Stimulated activated naive CD8-positive, alpha-beta T cell treated with anti-CD3 and anti-CD28 coated beads, Interleukin-15, Interleukin-2, amounts not matched to agents 100 U/mL and 50 U/mL, for 24 hours (primary cell): ENCODE data around the gene PHACTR1.

ENCODE experiments used
- ATAC-seq: fragments of 150-1000 bp; cut with Tn5 transposase; one replicate; pipeline ENCODE4 v1.10.0; 2021
- DNase-seq: peaks from one replicate; pipeline ENCODE4 v3.0.0; 2021

Gene PHACTR1

DNA sequence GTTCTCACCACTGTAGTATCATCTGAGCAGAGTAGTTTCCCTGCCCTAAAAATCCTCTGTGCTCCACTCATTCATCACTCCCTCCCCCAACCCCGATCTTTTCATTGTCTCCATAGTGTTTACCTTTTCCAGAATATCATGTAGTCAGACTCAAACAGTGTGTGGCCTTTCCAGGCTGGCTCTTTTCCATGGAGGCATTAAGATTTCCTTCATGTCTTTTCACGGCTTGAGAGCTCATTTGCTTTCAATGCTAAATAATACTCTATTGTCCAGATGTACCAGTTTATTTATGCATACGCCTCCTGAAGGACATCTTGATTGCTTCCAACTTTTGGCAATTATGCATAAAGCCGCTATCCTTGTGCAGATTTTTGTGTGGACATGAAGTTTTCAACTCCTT, 235.8 kb downstream of the PHACTR1 start:
- no peak for DNase-seq
- no peak for ATAC-seq

GRCh38 chr6:12955956-12956355, 239.4 kb downstream of the PHACTR1 start:
- DNase-seq (no peak), ATAC-seq (no peak)

DNA sequence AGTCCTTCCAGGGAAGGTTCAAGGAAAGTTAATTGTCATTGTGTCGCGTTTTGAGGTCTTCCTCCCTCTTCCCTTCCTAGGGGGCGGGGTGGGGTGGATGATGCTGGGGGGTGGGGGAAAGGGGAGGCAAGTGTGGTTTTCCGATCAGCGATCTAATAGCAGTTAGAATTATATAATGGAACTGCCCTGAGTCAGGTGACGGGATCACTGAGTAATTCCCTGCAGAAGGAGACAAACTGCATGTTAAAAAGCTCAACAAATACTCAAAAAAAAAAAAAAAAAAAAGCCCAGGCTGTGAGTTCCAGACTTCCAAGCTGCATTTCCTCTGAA, 240.4 kb downstream of the PHACTR1 start:
- no peak for ATAC-seq
- DNase-seq: no peak

GRCh38 chr6:12957321-12958051, 240.9 kb downstream of the PHACTR1 start:
- ATAC-seq: peak; percentile 63
- peak; percentile 14 for DNase-seq

GRCh38 chr6:12958052-12958706, 241.6 kb downstream of the PHACTR1 start:
- ATAC-seq (no peak), DNase-seq (no peak)

GRCh38 chr6:12961761-12962160, 245.2 kb downstream of the PHACTR1 start:
- no peak for DNase-seq
- no peak for ATAC-seq

GRCh38 chr6:12962529-12962928, 246.0 kb downstream of the PHACTR1 start:
- ATAC-seq (no peak), DNase-seq (no peak)

- no peak for ATAC-seq
Observed at GRCh38 chr6:12962987-12963386, 246.4 kb downstream of the PHACTR1 start.

GRCh38 chr6:12963567-12963966, 247.0 kb downstream of the PHACTR1 start:
- DNase-seq (no peak), ATAC-seq (no peak)

More at GRCh38 chr6:12962987-12963386, 246.4 kb downstream of the PHACTR1 start:
- DNase-seq: no peak

DNA sequence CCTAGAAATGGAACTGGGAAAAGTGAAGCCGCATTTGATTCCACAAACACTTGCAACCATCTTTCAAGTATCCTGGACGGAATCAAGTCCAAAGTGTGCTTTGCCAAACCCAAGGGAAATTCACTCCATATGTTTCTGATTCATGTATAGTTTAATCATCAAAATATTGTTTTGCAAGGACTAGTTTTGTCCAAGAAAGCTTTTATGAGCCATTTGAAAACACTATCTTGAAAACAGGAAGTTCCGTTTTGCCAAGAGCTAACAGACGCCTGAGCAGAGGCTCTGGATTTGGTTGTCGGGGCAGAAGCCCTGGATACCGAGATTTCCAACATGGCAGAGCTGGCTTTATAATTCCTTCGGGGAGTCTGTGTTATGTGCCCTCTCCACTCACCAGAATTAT, 251.1 kb downstream of the PHACTR1 start:
- DNase-seq: no peak
- ATAC-seq: no peak

- DNase-seq (no peak), ATAC-seq (no peak)
Observed at GRCh38 chr6:12968290-12968689, 251.7 kb downstream of the PHACTR1 start.

- ATAC-seq: no peak
- no peak for DNase-seq
Observed at GRCh38 chr6:12968839-12969558, 252.4 kb downstream of the PHACTR1 start.

GRCh38 chr6:12969966-12970365, 253.4 kb downstream of the PHACTR1 start:
- no peak for DNase-seq
- no peak for ATAC-seq

DNA sequence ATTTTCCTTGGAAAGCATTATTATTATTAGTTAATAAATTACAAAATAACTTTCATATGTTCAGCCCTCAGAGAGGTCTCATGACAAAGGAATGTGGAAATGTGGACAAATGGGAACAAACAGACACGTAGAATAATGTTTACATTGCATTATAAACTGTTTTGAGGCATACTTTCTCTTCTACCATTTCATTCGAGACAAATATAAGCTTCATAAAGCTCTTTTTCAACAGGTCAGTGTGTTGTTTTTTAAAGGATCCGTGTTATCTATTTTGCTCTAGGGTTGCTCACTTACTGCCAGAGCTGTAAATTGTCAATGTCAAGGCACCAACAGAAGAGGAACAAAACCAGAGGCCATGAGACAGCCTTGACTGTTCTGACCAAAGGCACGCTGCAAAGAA, 256.8 kb downstream of the PHACTR1 start:
- ATAC-seq (no peak), DNase-seq (no peak)

DNA sequence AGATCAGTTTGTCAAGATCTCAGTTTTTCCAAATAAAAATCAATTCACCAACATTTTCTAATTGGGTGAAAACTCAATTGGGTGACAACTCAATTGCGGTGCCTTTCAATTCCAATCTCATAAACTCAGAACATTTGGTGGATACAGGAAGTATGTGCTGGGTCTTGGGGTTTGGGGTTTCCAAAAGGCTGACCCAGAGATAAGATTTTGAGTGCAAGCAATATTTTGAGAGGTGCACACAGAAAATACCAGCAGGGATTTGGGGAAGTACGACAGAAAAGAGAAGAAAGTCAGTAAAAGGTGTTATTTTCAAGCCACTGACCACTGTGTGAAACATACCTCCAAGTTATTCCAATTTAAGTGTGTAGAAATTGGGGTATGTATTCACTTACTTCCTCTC, 258.0 kb downstream of the PHACTR1 start:
- no peak for DNase-seq
- no peak for ATAC-seq

DNA sequence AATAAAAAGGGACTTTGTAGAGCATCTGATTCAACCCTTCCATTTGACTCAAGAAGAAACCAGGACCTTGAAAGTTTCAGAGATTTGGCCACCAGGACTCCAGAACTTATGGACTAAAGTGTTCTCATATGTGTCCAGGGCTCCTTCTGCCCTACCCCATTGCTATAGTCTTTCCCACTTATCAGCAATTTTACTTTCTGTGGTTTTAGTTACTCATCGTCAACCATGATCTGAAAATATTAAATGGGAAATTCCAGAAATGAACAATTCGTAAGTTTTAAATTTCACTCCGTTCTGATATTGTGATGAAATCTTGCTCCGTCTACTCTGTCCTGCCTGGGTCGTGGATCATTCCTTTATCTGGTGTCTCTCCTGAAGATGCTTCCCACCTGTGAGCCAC, 259.8 kb downstream of the PHACTR1 start:
- no peak for DNase-seq
- no peak for ATAC-seq

- DNase-seq (no peak), ATAC-seq (no peak)
Observed at GRCh38 chr6:12977206-12977605, 260.6 kb downstream of the PHACTR1 start.

GRCh38 chr6:12977806-12978205, 261.2 kb downstream of the PHACTR1 start:
- DNase-seq (no peak), ATAC-seq (no peak)

- ATAC-seq (no peak), DNase-seq (no peak)
Observed at GRCh38 chr6:12980741-12981140, 264.2 kb downstream of the PHACTR1 start.

DNA sequence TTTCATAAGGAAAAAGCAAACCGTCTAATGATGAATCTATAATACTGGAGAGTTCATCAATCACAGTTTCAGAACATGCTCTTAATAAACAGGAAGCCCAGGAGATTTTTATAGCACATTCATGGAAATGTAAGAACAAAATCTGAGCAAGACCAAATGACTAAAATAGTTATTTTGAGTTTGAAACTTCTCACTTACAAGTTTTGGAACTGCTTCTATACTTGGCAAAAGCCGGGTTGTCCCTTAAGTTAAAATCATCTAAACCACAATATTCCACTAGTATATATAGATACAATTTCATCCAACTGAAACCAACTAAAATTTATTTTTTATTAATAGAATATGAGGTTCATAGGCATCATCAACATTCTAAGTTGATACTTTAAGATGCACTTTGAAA, 268.2 kb downstream of the PHACTR1 start:
- DNase-seq: no peak
- ATAC-seq: no peak

DNA sequence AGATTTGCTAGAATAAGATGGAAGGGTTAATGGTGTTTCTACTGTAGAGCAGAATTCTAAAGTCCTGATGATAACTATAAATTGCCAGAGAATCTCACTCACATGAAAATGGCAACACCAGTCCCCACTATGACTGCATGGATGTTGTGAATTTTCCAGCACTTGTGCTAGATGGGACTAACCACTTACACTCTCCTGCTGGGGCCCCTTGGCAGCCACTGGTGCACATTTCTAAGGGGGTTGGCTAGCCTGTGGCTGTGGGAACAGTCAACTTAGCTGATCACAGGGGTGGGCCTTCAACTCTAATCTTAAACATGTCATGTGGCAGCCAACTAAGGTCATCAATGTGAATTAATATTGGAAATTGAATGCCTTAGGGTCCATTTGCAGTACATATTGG, 271.2 kb downstream of the PHACTR1 start:
- no peak for ATAC-seq

DNA sequence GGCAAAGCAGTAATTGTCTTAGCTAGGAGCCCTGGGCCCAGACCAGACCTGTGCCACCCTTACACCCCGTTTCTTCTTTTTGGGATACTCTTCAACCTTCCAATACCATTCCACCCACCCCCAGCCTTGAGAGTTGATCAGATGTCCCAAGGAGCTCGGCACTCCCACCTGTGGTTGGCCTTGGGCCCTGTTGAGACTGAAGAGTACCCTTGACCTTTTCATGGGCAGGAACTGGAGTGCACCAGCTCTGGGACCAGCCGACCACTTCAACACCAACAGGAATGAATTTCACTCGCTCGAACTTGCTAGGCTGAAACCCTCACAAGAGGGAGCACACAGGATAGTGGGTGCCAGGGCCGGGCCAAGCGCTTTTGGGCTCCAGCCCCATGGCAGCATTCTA, 273.6 kb downstream of the PHACTR1 start:
- no peak for DNase-seq
- ATAC-seq: peak; percentile 23

More for the DNA sequence above, 271.2 kb downstream of the PHACTR1 start:
- no peak for DNase-seq

GRCh38 chr6:12991435-12991834, 274.9 kb downstream of the PHACTR1 start:
- ATAC-seq (no peak), DNase-seq (no peak)
